Activated T-helper 1 cell treated with Interleukin-2 at 50 U/mL for 16 hours (primary cell): ENCODE results near the gene DUOXA2.
"Not testable (repeated sequence)": the region's sequence is repeated elsewhere in the genome, so short reads cannot be mapped to it uniquely, and the experiment has no call there.

Experiments
- DNase-seq: peaks from one replicate; pipeline ENCODE4 v3.0.0-alpha.2; 2020; ENCODE audit warnings: low read depth

The DUOXA2 gene

GRCh38 chr15:45114076-45114750 is at the start of gene DUOXA2, which contains the start of gene DUOX2:
TSS of gene DUOXA2 (plus strand) at chr15:45114326. CDS start at chr15:45114606, 280 bp downstream.
TSS of gene DUOX2 (minus strand) at chr15:45114172. CDS start at chr15:45113411, 761 bp downstream.
- DNase-seq = no peak

- DNase-seq = no peak
These were observed 49.7 kb upstream of the DUOXA2 start for GRCh38 chr15:45064386-45064785.

GRCh38 chr15:45069942-45070360 is 44.2 kb upstream of the DUOXA2 start:
- DNase-seq = not testable (repeated sequence)

DNA sequence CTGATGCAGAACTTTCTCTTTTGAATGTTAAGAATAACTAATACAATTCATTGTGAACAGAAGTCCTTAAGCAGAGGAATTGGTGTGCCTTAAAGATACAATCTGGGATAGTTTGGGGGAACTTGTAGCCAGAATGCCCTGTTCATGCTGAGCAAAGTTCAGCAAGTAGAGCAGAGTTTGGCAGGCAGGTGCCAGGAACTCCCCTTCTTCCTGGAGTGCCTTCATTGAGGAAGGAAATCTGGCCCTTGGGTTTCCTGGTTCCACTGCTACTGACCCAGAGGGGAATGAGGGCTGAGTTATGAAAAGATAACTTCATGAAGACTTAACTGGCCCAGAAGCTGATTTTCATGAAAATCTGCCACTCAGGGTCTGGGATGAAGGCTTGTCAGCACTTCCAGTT is 40.5 kb upstream of the DUOXA2 start:
- DNase-seq = not testable (repeated sequence)

- DNase-seq = not testable (repeated sequence)
These were observed 38.4 kb upstream of the DUOXA2 start for GRCh38 chr15:45075440-45076320.

GRCh38 chr15:45077391-45077790 is 36.7 kb upstream of the DUOXA2 start:
- not testable (repeated sequence) for DNase-seq

DNA sequence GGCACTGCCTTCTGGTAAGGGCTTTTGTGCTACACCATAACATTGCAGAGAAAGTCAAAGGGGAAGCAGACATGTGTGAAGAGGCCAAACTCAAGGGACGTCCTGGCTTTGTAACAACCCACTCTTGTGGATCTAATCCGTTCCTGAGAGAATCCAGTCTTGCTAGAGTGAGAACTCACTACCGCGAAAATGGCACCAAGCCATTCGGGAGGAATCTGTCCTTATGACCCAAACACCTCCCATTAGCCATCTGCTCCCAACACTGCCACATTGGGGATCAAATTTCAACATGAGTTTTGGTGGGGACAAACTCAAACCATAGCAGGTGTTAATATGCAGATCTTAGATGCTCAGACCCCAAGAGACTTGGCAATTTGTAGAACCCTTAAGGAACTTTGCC is 34.9 kb upstream of the DUOXA2 start:
- DNase-seq = not testable (repeated sequence)

- DNase-seq = not testable (repeated sequence)
These were observed 34.4 kb upstream of the DUOXA2 start for GRCh38 chr15:45079628-45080246.

- DNase-seq = not testable (repeated sequence)
These were observed 33.5 kb upstream of the DUOXA2 start for GRCh38 chr15:45080593-45080992.

DNA sequence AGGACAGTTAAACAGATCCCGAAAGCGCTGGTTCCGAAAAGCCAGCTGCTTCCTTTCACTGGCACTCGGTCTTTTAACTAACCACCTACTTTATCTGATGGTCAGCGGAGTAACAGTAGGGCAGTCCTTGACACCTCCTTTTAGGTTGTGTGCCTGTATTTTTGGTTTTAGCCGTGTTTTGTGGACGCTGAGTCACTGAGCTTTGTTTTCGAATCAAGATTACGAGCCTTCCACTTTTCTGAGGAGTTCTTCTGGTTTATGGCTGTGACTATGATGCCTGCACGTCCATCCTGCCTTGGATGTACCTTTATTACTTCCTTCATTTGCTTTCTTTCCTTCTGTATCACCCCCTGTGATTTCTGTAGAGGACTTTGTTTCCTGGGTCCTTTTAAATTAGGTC is 31.7 kb upstream of the DUOXA2 start:
- DNase-seq = not testable (repeated sequence)

GRCh38 chr15:45083223-45083622 is 30.9 kb upstream of the DUOXA2 start:
- no peak for DNase-seq

- DNase-seq = no peak
These were observed 30.0 kb upstream of the DUOXA2 start for GRCh38 chr15:45084163-45084562.

- no peak for DNase-seq
These were observed 26.6 kb upstream of the DUOXA2 start for GRCh38 chr15:45087513-45087912.

- DNase-seq = no peak
These were observed 25.1 kb upstream of the DUOXA2 start for GRCh38 chr15:45088801-45089711.

DNA sequence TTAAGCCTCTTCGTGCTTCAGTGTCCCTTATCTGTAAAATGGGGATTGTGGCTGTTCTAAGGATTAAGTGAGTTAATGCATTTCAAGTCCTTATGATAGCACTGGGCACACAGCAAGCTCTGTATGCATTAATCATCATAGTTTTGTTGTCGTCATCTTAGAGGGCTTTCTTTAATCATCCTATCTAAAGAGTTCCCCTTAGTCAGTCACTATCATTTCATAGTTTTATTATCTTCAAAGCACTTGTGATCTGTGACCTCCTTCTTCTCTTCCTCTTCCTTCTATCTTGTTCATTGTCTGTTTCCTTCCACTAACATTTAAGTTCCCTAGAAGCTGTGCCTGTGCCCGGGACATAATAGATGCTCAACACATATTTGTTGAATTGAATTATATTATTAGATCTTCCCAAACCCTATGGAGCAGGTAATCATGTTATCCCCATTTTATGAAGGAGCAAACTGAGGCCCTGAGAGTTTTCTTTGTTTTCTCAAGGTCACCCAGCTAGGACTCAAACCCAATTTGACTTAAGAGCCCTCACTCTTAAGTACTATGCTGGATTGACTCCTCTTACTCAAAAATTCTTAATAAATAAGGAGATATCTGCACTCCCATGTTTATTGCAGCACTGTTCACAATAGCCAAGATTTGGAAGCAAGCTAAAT is 24.3 kb upstream of the DUOXA2 start:
- no peak for DNase-seq

DNA sequence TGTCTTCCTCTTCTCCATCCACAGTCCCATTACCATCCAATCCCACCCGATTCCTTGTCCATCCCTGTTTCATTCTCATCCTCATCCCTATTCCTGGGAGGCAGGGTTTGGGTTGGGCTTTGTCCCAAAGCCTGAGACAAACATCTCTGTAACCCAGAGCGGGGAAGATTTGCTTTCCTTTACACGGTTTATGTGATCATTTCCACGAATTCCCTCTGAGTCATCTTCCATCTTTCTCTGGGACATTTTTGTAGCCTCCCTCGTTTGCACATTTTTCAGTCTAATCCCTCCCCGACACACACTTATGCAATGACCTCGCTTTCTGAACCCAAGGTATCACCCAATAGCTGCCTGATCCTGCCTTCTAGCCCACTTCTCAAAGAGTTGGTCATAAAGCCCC is 23.0 kb upstream of the DUOXA2 start:
- no peak for DNase-seq

DNA sequence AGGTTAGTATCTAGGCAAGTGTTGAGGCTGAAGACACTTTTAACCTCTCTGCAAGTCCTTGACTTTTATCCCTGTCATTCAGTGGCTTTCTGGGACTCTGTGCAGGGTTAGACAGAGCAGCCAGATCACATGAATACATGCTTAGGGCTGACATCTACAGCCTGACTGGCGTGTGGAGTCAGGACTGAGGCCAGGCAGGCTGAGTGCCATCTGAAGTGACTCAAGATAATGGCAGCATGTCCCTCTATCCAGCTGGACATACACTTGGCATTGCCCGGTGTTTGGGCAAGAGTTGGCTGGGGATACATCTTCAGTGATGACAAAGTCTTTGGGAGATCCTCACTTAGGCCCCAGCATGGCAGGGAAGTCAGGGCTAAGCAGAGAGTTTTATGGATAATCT is 22.6 kb upstream of the DUOXA2 start:
- DNase-seq = no peak

- DNase-seq = no peak
These were observed 21.1 kb upstream of the DUOXA2 start for GRCh38 chr15:45093013-45093412.

- DNase-seq = no peak
These were observed 20.3 kb upstream of the DUOXA2 start for GRCh38 chr15:45093622-45094357.

DNA sequence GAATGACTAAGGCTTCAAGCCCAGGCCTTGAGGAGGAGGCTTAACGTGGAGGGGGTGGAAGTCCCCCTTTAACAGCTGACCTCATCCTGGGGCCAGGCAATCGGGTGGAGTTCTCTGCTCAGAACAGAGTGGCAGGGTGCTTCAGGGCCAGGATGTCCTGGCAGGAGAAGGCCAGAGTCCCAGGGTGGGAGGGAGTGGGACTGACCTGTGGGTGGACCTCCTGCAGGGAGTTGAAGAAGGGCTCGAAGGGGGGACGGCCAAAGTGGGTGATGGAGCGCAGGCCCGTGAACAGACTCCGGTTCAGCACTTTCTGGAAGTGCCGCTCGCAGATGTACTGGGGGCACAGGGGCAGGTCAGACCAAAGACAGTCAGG is 19.8 kb upstream of the DUOXA2 start:
- no peak for DNase-seq
